ENCODE data around the gene CD82. TPM values are rescaled to one million over a fixed set of nuclear protein-coding genes. Genes with fewer than 3 reads are reported as not detected.

Gene CD82
- total RNA-seq, 1 donor from 2014 or later, result 469 TPM

DNA sequence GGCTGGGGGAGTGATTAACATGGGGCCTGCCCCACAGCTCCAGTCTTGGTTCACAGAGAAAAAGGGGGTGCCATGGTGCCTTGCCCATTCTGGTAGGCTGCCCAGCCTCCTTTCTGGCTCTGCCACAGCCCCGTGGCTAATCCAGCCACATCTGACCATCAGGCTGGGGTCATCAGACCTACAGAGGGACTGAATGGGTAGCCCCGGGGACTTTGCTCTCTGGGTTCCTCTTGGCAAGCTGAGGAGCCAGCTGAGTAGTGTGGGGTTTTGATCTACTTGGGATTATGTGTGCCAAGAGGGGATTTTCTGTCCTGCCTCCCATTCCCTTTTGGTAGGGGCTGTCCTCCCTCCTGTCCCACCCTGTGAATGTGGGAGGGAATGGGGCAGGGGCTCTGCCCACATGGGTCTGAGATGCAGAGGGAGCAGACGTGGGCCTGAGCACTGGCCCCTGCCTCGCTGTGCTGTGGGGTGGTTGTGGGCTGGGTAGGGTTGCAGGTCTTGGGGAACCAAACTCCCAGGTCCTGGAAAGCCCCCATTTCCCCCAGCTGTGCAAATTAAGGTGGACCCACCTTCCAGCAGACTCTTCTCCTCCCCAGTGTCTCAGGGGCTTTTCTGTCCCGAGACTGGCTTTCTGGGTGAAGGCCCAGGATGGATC, 32.0 kb downstream of the CD82 start:
- H3K27me3 Mint-ChIP-seq, result no peaks in the 10 kb centered on the region
- peak overlapping the region; percentile 96 for H3K27ac Mint-ChIP-seq
- intact Hi-C loops (cut with micrococcal nuclease), result loop anchor here (1.0 kb wide), 1 partner anchor 32 kb away; the partner anchor contains the start of gene CD82
- H3K4me1 Mint-ChIP-seq, result peaks cover 78% of the 10 kb centered on the region
- H3K4me3 Mint-ChIP-seq, result peak overlapping the region; percentile 75
- H3K9me3 Mint-ChIP-seq, result no peaks in the 10 kb centered on the region
- H3K36me3 Mint-ChIP-seq (ENCODE audit: low read depth), result peaks cover 71% of the 10 kb centered on the region
- no peak for DNase-seq

DNA sequence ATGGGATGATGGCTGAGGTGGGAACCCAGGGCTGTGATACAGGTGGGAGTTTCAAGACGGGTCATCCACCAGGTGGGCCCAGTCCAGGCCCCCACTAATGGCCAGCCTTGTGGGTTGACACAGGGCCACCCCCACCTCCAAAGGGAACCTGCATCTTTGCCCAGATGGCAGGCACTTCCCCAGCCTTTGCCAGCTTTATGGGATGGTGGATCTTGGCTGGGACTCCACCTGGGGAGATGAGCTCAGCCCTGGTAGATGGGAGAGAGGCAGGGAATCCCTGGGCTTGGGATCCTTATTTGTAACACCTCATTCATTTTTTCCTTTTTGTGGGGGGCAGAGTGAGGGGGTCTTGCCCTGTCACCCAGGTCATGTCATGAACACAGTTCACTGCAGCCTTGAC, 33.4 kb downstream of the CD82 start:
- Mint-ChIP-seq H3K9me3 (no peaks in the 10 kb centered on the region), H3K27ac (peak overlapping the region; percentile 58), H3K27me3 (no peaks in the 10 kb centered on the region), H3K4me3 (no peak overlapping the region), H3K36me3 (ENCODE audit: low read depth) (peaks cover 71% of the 10 kb centered on the region), H3K4me1 (peaks cover 71% of the 10 kb centered on the region)
- intact Hi-C loops (cut with micrococcal nuclease), result no loop called here
- no peak for DNase-seq

DNA sequence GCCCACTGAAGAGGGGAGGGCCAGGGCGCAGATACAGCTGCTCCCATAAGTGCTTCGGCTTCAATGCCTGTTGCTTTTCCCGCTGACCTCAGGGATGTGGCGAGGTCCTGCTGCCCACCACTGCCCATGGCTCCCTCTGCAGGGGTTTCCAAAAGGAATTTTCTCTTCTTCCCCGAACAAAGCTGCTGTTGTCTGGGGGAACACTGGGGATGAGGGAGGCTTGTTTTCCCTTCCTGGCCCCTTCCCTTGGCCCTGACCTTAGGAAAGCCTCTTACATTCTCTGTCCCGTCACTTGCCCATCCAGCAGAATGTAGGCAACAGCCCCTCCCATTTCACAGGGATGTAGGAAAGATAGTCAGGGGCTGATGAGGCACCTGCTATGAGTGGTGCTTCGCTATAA, 34.8 kb downstream of the CD82 start:
- peak overlapping the region; percentile 88 for H3K27ac Mint-ChIP-seq
- H3K27me3 Mint-ChIP-seq, result no peaks in the 10 kb centered on the region
- H3K4me3 Mint-ChIP-seq, result no peak overlapping the region
- H3K4me1 Mint-ChIP-seq, result peaks cover 62% of the 10 kb centered on the region
- H3K9me3 Mint-ChIP-seq, result no peaks in the 10 kb centered on the region
- DNase-seq, result no peak
- peaks cover 70% of the 10 kb centered on the region for H3K36me3 Mint-ChIP-seq (ENCODE audit: low read depth)
- intact Hi-C loops (cut with micrococcal nuclease), result no loop called here

DNA sequence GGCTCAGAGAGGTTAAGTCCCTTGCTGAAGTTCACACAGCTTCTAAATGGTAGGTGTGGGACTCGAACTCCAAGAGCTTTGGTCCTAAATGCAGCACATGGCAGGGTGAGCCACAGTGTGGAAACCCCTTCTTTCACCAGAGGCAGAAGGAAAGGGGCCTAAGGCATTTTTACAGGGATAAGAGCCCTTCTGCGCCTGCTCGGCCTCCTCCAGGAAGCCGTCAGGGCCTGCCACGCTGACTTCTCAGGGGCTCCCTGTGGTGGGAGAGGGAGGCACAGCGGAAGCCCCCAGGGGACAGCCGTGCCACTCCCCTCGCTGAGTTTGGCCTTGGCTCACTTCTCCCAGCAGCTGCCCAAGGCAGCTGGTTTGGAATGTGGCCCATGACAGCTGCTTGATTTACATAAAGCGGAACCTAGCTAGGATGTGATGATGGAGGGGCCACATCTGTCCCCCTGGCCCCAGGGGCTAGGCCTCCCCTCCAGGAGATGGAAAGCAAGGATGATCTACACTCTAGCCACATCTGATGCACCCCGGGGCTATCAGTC, 35.4 kb downstream of the CD82 start:
- Mint-ChIP-seq H3K36me3 (ENCODE audit: low read depth) (peaks cover 71% of the 10 kb centered on the region), H3K27ac (peak overlapping the region; percentile 88), H3K27me3 (no peaks in the 10 kb centered on the region), H3K4me3 (no peak overlapping the region), H3K4me1 (peaks cover 58% of the 10 kb centered on the region), H3K9me3 (no peaks in the 10 kb centered on the region)
- intact Hi-C loops (cut with micrococcal nuclease), result no loop called here
- DNase-seq, result no peak

DNA sequence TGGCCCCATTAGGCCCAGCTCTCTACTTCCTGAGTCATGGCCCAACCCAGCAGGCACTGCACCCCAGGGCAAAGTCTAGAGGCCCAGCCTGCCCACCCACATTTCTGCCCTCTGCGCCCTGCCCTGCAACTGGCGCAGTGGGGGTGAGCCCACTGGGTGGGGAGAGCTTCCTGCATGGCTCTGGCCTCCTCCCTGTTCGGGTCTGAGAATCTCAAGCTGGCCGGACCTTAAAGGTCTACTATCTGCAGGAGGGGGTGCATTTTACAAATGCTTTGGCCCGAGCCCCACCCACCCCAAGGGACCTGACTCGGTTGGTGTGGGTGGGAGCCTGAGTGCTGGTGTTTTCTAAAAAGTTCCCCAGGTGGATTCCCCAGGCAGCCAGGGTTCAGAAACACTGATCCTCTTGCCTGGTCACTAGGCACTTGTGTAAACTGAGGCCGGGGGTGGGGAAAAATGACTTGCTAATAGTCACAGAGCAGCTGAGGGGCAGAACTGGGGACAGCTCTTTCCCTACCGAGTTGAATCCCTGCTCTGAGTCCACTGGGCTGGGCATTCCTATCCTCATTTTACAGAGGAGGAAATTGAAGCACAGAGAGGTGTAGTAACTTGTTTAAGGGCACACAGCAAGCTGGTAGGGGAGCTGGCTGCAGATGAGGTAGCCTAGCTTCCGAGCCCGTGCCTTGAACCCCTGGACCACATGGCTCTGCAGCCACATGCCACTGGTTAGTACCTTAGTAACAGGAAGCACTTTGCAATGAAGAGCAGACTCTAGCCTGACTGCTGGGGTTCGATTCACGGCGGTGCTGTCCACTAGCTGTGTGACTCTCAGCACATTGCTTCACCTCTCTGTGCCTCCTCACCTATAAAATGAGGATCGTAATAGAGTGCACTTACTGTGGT, 36.3 kb downstream of the CD82 start:
- no peaks in the 10 kb centered on the region for H3K9me3 Mint-ChIP-seq
- no peaks in the 10 kb centered on the region for H3K27me3 Mint-ChIP-seq
- no peak for DNase-seq
- intact Hi-C loops (cut with micrococcal nuclease), result loop anchor here (1.0 kb wide), 1 partner anchor 10 kb away; no protein-coding TSS in a partner anchor
- H3K27ac Mint-ChIP-seq, result peak overlapping the region; percentile 88
- peak overlapping the region; percentile 44 for H3K4me3 Mint-ChIP-seq
- H3K36me3 Mint-ChIP-seq (ENCODE audit: low read depth), result peaks cover 77% of the 10 kb centered on the region
- peaks cover 55% of the 10 kb centered on the region for H3K4me1 Mint-ChIP-seq

DNA sequence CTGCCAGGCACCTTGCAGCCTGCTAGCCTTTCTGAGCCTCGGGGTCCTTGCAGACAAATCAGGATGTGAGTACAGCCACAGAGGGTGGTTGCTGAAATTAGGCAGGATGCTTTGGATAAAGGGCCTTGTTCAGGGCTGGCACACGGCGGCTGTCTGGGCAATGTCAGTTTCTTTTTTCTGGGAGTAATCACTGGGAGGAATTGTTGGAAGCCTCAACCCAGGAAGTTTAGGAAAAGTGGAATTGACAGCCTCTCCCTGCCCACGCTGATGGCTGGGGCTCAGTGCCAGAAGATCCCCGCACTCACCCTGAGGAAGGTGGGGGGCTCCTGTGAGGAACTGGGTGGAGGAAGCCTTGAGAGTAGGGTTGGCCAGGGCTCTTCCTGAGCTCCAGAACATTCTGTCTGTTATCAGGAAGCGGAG, 37.4 kb downstream of the CD82 start:
- Mint-ChIP-seq H3K36me3 (ENCODE audit: low read depth) (peaks cover 81% of the 10 kb centered on the region), H3K4me3 (no peak overlapping the region), H3K27ac (no peak overlapping the region), H3K9me3 (no peaks in the 10 kb centered on the region), H3K27me3 (no peaks in the 10 kb centered on the region), H3K4me1 (peaks cover 57% of the 10 kb centered on the region)
- no peak for DNase-seq
- intact Hi-C loops (cut with micrococcal nuclease), result loop anchor here (1.0 kb wide), 1 partner anchor 8 kb away; no protein-coding TSS in a partner anchor

DNA sequence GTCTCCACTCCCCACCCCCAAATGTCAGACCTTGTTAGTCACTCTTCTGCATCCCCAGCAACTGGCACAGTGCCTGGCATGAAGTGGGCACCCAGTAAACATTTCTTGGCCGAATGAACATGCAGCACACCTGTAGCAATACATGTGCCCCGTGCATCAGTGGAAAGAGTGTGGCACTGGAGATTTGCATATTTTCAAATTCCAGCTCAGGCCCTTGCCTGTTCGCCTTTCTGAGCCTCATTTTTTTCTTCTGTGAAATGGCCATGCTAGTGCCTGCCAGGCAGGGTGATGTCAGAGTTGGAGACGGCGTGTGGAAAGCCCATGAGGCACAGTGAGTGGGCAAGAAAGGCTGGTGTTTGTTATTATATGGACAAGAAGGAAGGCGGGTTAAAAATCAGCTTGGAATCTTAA, 38.7 kb downstream of the CD82 start:
- H3K4me1 Mint-ChIP-seq, result peaks cover 61% of the 10 kb centered on the region
- no peaks in the 10 kb centered on the region for H3K27me3 Mint-ChIP-seq
- no peak overlapping the region for H3K4me3 Mint-ChIP-seq
- peak overlapping the region; percentile 72 for H3K27ac Mint-ChIP-seq
- H3K36me3 Mint-ChIP-seq (ENCODE audit: low read depth), result peaks cover 84% of the 10 kb centered on the region
- intact Hi-C loops (cut with micrococcal nuclease), result no loop called here
- DNase-seq, result no peak
- H3K9me3 Mint-ChIP-seq, result no peaks in the 10 kb centered on the region

DNA sequence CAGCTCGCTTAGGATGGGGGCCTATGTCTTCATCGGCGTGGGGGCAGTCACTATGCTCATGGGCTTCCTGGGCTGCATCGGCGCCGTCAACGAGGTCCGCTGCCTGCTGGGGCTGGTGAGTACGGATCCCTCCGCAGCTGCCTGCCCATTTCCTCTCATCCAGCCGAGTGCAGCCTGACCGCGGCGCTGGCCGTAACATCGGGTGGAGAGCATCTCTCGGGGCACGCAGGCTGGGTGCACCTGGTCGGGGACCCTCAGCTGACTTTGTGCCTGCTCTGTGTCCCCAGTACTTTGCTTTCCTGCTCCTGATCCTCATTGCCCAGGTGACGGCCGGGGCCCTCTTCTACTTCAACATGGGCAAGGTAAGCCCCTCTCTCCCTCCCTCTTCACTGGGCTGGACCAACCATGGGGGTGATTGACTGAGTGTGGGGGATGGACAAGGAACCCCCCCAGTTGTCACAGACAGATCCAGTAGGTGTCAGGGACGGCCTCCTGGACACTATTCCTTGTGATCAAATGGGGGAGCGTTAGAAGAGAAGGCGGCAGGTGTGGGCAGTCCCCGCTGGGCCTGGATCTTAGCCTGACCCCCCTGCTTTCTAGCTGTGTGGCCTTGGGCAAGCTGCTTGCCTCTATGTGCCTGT, 39.7 kb downstream of the CD82 start:
- Mint-ChIP-seq H3K9me3 (no peaks in the 10 kb centered on the region), H3K4me3 (no peak overlapping the region), H3K27me3 (no peaks in the 10 kb centered on the region), H3K36me3 (ENCODE audit: low read depth) (peaks cover 86% of the 10 kb centered on the region), H3K4me1 (peaks cover 66% of the 10 kb centered on the region), H3K27ac (no peak overlapping the region)
- DNase-seq, result no peak
- intact Hi-C loops (cut with micrococcal nuclease), result no loop called here

DNA sequence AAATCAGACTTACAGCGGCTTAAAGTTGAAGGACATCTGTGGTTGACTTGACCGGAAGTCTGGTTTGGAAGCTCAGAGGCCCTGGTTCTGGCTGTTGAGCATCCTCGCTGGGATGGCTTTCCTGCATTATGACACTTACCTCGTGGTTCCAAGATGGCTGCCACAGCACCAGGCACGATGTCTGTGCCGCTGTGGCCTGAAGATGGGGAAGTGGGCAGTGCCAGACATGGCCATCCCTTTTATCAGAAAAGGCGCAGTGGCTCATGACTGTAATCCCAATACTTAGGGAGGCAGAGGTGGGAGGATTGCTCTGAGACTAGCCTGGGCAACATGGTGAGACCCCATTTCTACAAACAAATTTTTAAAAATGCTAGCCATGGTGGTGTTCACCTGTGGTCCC, 40.5 kb downstream of the CD82 start:
- Mint-ChIP-seq H3K27ac (peak overlapping the region; percentile 63), H3K9me3 (no peaks in the 10 kb centered on the region), H3K4me3 (no peak overlapping the region), H3K27me3 (no peaks in the 10 kb centered on the region), H3K36me3 (ENCODE audit: low read depth) (peaks cover 83% of the 10 kb centered on the region), H3K4me1 (peaks cover 63% of the 10 kb centered on the region)
- intact Hi-C loops (cut with micrococcal nuclease), result no loop called here
- DNase-seq, result no peak

DNA sequence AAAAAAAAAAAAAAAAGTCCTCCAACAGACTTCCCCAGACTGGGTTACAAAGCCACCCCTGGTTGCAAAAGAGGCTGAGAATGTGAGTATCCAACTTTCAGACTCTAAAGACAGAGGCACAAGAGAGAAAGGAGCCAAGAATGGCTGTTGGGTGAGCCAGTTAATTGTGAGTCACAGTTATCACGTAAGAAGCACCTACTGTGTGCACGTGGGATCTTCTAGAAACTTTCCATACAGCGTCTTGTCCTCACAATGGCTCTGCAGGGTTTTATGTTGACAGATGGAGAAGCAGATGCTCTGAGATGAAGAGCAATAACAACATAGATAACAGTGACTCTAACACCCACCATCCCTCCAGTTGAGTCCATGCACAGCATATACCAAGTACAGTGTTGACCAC, 41.0 kb downstream of the CD82 start:
- peaks cover 62% of the 10 kb centered on the region for H3K4me1 Mint-ChIP-seq
- DNase-seq, result no peak
- intact Hi-C loops (cut with micrococcal nuclease), result no loop called here
- no peak overlapping the region for H3K4me3 Mint-ChIP-seq
- no peaks in the 10 kb centered on the region for H3K27me3 Mint-ChIP-seq
- H3K27ac Mint-ChIP-seq, result peak overlapping the region; percentile 72
- no peaks in the 10 kb centered on the region for H3K9me3 Mint-ChIP-seq
- peaks cover 79% of the 10 kb centered on the region for H3K36me3 Mint-ChIP-seq (ENCODE audit: low read depth)

DNA sequence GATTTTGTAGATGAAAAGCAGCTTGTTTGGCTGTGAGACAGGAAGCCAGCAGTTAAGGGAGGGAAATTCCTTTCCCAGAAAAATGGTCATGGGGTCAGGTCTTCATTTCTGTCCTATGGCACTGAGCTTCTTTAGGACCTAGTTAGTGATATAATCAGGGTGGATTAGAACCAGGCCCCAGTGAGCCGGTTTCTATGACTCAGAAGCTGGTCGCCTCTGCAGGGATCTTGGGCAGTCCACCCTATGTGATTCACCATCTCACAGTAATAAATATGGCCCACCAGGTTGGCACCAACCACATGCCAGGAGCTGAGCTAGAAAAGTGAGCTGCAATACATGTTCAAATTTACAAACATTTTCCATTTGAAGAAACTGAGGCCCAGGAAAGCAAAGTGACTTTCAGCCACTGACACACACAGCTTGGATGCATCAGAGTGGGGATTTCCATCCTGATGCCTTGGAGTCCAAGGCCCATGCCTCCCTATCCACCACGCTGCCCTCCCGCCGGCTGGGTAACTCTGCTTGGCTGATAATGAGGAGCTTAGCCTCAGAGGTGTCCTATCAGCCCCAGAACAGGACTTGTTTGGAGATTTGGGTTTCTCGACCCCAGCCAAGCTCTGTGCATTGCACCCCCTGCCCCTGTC, 42.0 kb downstream of the CD82 start:
- Mint-ChIP-seq H3K27me3 (no peaks in the 10 kb centered on the region), H3K4me1 (peaks cover 64% of the 10 kb centered on the region), H3K9me3 (no peaks in the 10 kb centered on the region), H3K36me3 (ENCODE audit: low read depth) (peaks cover 78% of the 10 kb centered on the region), H3K4me3 (peak overlapping the region; percentile 9), H3K27ac (peak overlapping the region; percentile 72)
- DNase-seq, result no peak
- intact Hi-C loops (cut with micrococcal nuclease), result no loop called here

DNA sequence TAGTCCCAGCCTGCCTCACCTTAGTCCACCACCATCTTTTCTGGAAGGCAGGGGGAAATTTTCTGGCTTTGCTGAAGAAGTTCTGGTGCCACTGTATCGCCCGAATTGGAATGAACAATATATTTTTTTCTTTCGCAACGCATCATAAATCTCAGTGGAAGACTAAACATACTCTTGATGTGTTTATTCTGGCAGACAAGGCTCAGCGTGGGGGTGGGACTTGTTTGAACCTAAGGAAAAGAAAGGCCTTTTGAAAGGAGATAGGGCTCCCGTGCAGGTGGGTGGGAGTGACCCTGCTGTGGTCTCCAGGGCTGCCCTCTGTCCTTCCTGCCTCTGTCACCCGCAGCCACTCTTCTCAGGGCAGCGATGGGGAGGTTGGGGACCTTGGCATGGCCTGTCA, 42.5 kb downstream of the CD82 start:
- H3K4me1 Mint-ChIP-seq, result peaks cover 63% of the 10 kb centered on the region
- DNase-seq, result no peak
- H3K4me3 Mint-ChIP-seq, result peak overlapping the region; percentile 30
- no peaks in the 10 kb centered on the region for H3K27me3 Mint-ChIP-seq
- peaks cover 74% of the 10 kb centered on the region for H3K36me3 Mint-ChIP-seq (ENCODE audit: low read depth)
- H3K9me3 Mint-ChIP-seq, result no peaks in the 10 kb centered on the region
- H3K27ac Mint-ChIP-seq, result peak overlapping the region; percentile 72
- intact Hi-C loops (cut with micrococcal nuclease), result no loop called here

DNA sequence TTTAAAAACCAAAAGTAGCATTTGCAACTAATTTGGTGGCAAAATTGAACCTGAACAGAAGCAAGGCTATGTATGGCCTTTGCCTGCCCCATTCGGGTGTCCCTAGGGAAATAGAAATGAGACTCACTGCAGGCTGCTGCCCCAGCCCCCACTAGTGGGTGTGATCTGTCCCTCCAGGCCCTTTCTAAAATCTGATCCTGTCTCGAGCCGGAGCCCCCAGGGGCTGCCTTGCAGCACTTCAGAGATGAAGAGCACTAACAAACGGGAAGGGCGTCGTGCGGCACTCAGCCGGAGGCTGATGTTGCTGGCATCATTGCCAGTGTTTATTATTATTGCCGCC, 43.2 kb downstream of the CD82 start:
- DNase-seq, result no peak
- intact Hi-C loops (cut with micrococcal nuclease), result no loop called here
- no peaks in the 10 kb centered on the region for H3K27me3 Mint-ChIP-seq
- peaks cover 66% of the 10 kb centered on the region for H3K4me1 Mint-ChIP-seq
- H3K4me3 Mint-ChIP-seq, result peak overlapping the region; percentile 30
- H3K27ac Mint-ChIP-seq, result peak overlapping the region; percentile 72
- peaks cover 75% of the 10 kb centered on the region for H3K36me3 Mint-ChIP-seq (ENCODE audit: low read depth)
- H3K9me3 Mint-ChIP-seq, result no peaks in the 10 kb centered on the region

All from activated CD4-positive, alpha-beta T cell treated with anti-CD3 and anti-CD28 coated beads, Interleukin-2, amount 10 ng/mL, durations not matched to agents 24 days and 14 days (primary cell).